22Rv1 (cell line): ENCODE results near the gene CFTR.

Experiments
- CTCF ChIP-seq: fragments of 450-650 bp; IDR thresholded peaks from 2 replicates; pipeline ENCODE4 v1.5.1; 2017; ENCODE audit warnings: mild to moderate bottlenecking
- ZFX ChIP-seq: fragments of 450-650 bp; IDR thresholded peaks from 2 replicates; pipeline ENCODE4 v1.6.1; 2017; ENCODE audit warnings: antibody characterized with exemption, borderline replicate concordance

GRCh38 chr7:117616694-117617093 is 136.9 kb downstream of the CFTR start:
- TF ChIP-seq CTCF (no peak), ZFX (no peak)
